ENCODE results near the gene C2orf81. TPM values are rescaled to one million over a fixed set of nuclear protein-coding genes. Genes with fewer than 3 reads are reported as not detected.

C2orf81 gene
- total RNA-seq, 2 donors from 2014 or later, result 6.1 to 6.8 TPM

DNA sequence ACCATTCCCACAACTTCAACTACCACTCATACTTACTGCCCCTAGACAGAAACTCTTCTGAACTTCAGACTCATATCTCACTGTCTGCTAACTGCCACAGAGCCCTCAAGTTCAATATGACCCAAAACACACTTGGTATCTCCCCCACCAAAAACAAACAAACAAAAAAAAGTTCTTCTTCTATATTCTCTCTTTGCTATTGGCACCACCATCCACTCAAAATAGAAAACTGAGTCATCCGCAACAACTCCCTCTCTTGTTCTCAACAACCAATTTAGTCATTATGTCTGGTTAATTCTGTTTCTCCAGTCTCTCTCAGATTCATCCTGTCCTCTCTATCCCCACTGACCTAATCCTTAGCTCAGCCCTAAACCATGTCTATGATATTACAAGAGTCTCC is 34.1 kb downstream of the C2orf81 start:
- DNase-seq (ENCODE audit: low spot score), result no peak
- no peaks in the 10 kb centered on the region for H3K9me3 ChIP-seq
- no peaks in the 10 kb centered on the region for H3K36me3 ChIP-seq
- intact Hi-C loops (cut with DNase I), result no loop called here
- 85% methylated on average over 1 of the region's 1 CpG for WGBS
- H3K4me3 ChIP-seq, result no peak overlapping the region
- no peaks in the 10 kb centered on the region for H3K27me3 ChIP-seq (replicated peaks; ENCODE audit: insufficient read depth)
- H3K4me1 ChIP-seq (replicated peaks), result peaks cover 14% of the 10 kb centered on the region
- TF ChIP-seq, protein P1, sequence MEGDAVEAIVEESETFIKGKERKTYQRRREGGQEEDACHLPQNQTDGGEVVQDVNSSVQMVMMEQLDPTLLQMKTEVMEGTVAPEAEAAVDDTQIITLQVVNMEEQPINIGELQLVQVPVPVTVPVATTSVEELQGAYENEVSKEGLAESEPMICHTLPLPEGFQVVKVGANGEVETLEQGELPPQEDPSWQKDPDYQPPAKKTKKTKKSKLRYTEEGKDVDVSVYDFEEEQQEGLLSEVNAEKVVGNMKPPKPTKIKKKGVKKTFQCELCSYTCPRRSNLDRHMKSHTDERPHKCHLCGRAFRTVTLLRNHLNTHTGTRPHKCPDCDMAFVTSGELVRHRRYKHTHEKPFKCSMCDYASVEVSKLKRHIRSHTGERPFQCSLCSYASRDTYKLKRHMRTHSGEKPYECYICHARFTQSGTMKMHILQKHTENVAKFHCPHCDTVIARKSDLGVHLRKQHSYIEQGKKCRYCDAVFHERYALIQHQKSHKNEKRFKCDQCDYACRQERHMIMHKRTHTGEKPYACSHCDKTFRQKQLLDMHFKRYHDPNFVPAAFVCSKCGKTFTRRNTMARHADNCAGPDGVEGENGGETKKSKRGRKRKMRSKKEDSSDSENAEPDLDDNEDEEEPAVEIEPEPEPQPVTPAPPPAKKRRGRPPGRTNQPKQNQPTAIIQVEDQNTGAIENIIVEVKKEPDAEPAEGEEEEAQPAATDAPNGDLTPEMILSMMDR (IDR thresholded peaks at IDR 0.05), result no peak
- TF ChIP-seq POLR2A (IDR thresholded peaks at IDR 0.05), result no peak
- no peak for TF ChIP-seq POLR2AphosphoS5 (IDR thresholded peaks at IDR 0.05)
- no peak overlapping the region for H3K27ac ChIP-seq

DNA sequence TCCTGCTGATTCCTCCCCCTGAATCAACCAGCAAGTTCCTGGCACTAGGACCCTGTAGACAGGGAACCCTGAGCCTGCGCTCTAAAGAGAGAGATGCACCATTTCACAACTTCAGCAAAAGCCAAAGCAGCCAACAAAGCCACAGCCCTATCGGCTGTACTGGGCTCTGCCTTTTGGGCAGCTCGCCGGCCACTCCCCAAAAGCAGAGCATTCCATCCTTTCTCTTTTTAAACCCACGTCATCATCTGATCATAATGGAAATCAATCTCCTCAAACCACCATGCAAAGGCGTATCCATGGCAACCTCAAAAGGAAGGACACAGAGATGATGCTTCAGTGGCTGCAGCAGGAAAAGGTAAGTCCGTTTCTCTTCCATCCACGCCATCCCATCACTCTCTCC is 36.0 kb downstream of the C2orf81 start:
- no peaks in the 10 kb centered on the region for H3K27me3 ChIP-seq (replicated peaks; ENCODE audit: insufficient read depth)
- TF ChIP-seq POLR2AphosphoS5 (IDR thresholded peaks at IDR 0.05) (no peak), POLR2A (IDR thresholded peaks at IDR 0.05) (no peak)
- TF ChIP-seq, protein P1 (IDR thresholded peaks at IDR 0.05), result no peak
- H3K4me3 ChIP-seq, result no peak overlapping the region
- intact Hi-C loops (cut with DNase I), result no loop called here
- H3K4me1 ChIP-seq (replicated peaks), result peaks cover 11% of the 10 kb centered on the region
- 74% methylated on average over 8 of the region's 8 CpGs for WGBS
- no peaks in the 10 kb centered on the region for H3K9me3 ChIP-seq
- H3K36me3 ChIP-seq, result no peaks in the 10 kb centered on the region
- peak overlapping the region in 1 of 2 donors; percentile 12 for H3K27ac ChIP-seq
- DNase-seq (ENCODE audit: low spot score), result no peak

DNA sequence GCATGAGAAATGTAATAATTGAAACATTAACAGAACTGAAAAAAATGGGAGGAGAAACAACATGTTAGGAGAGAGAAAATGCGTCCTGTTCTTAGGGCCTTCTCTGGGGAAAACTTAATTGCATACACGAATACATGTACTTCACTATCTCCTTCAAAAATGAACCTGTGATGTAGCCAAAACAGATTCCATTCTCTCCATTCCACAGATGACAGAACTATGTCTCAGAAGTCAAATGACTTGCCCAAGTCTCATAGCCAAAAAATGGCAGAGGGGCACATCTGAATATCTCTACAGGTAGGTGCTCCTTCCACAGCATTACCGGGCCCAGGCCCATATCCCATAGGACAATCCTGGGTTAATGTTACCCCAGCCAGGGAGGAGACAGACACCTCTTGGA is 37.4 kb downstream of the C2orf81 start:
- no peak for DNase-seq (ENCODE audit: low spot score)
- WGBS, result 77% methylated on average over 3 of the region's 3 CpGs
- Histone ChIP-seq H3K4me1 (replicated peaks) (peaks cover 17% of the 10 kb centered on the region), H3K27ac (peak overlapping the region in 1 of 2 donors; percentile 43), H3K27me3 (replicated peaks; ENCODE audit: insufficient read depth) (no peaks in the 10 kb centered on the region), H3K36me3 (no peaks in the 10 kb centered on the region), H3K4me3 (no peak overlapping the region), H3K9me3 (no peaks in the 10 kb centered on the region)
- intact Hi-C loops (cut with DNase I), result no loop called here
- no peak for TF ChIP-seq POLR2AphosphoS5 (IDR thresholded peaks at IDR 0.05)
- TF ChIP-seq, protein P1 (IDR thresholded peaks at IDR 0.05), result no peak
- TF ChIP-seq POLR2A (IDR thresholded peaks at IDR 0.05), result no peak

DNA sequence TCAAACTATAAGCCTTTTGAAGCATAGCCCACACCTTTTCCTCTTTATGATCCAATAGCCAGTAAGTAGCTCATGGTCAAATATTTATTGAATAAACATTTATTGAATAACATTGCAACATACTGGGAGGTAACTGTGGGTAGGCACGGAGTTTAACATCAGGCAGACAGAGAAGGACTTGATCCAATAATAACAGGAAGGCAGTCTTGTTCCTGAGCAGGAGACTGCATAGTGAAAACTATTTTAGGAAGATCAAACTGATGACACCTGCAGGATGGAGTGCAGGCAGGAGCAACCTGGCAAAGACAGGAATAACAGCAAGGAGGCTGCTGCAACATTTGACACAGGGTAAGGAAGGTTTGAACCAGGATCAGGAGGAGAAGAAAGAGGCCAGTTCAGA is 38.2 kb downstream of the C2orf81 start:
- intact Hi-C loops (cut with DNase I), result no loop called here
- H3K27ac ChIP-seq, result peak overlapping the region; percentile 19 to 43
- H3K4me1 ChIP-seq (replicated peaks), result peaks cover 17% of the 10 kb centered on the region
- no peaks in the 10 kb centered on the region for H3K27me3 ChIP-seq (replicated peaks; ENCODE audit: insufficient read depth)
- no peak overlapping the region for H3K4me3 ChIP-seq
- 15% methylated on average over 1 of the region's 1 CpG for WGBS
- no peaks in the 10 kb centered on the region for H3K9me3 ChIP-seq
- no peaks in the 10 kb centered on the region for H3K36me3 ChIP-seq
- no peak for TF ChIP-seq POLR2A (IDR thresholded peaks at IDR 0.05)
- TF ChIP-seq POLR2AphosphoS5 (IDR thresholded peaks at IDR 0.05), result peak; percentile 94
- peak; percentile 59 for DNase-seq (ENCODE audit: low spot score)

DNA sequence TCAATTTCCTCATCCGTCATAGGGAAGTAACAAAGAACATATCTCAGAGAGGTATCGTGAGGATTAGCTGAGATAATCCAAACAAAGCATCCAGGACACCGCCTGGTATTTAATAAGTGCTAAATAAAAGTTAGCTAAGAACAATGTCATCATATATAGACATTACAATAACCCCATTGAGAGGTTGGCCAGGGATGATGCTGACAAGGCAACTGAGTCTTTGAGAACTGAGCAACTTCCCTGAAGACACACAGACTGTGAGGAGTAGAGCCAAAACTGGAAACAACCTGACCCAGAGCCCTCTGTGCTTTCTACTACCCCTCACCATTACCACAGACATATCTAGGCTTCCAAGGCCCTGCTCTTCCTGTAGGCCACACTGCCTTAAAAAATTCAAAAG is 39.7 kb downstream of the C2orf81 start:
- Histone ChIP-seq H3K27ac (no peak overlapping the region), H3K4me1 (replicated peaks) (peaks cover 17% of the 10 kb centered on the region), H3K4me3 (no peak overlapping the region), H3K9me3 (no peaks in the 10 kb centered on the region), H3K27me3 (replicated peaks; ENCODE audit: insufficient read depth) (no peaks in the 10 kb centered on the region), H3K36me3 (no peaks in the 10 kb centered on the region)
- 83% methylated on average over 3 of the region's 3 CpGs for WGBS
- DNase-seq (ENCODE audit: low spot score), result no peak
- intact Hi-C loops (cut with DNase I), result no loop called here
- TF ChIP-seq, protein P1 (IDR thresholded peaks at IDR 0.05), result no peak
- TF ChIP-seq POLR2AphosphoS5 (IDR thresholded peaks at IDR 0.05) (no peak), POLR2A (IDR thresholded peaks at IDR 0.05) (no peak)

Data from prostate gland (tissue), 2 donors.